Memory B cell (primary cell): ENCODE results near the gene SRSF4.
A peak's percentile ranks its signal among the peaks of the same experiment; 100 is the strongest.

Source experiments
- ATAC-seq: fragments of 150-1000 bp; cut with Tn5 transposase; 2 replicates; pipeline ENCODE4 v1.10.0; 2021; ENCODE audit warnings: low read depth, mild to moderate bottlenecking, moderate library complexity
- DNase-seq, 2 donors: peaks; one replicate each; pipeline ENCODE4 v3.0.0; 2022; ENCODE audit warnings: low spot score in 2 of 2
- H3K27ac Mint-ChIP-seq: one replicate; pipeline ENCODE4 v1.8.0; 2022; ENCODE audit warnings: mild to moderate bottlenecking, moderate library complexity, mixed read lengths
- H3K27me3 Mint-ChIP-seq: one replicate; pipeline ENCODE4 v1.8.0; 2022; ENCODE audit warnings: mixed read lengths
- H3K36me3 Mint-ChIP-seq: one replicate; pipeline ENCODE4 v1.8.0; 2022; ENCODE audit warnings: mild to moderate bottlenecking, mixed read lengths
- H3K4me1 Mint-ChIP-seq: one replicate; pipeline ENCODE4 v1.8.0; 2022; ENCODE audit warnings: mixed read lengths
- H3K4me3 Mint-ChIP-seq: one replicate; pipeline ENCODE4 v1.8.0; 2022; ENCODE audit warnings: mild to moderate bottlenecking, moderate library complexity, mixed read lengths
- H3K9me3 Mint-ChIP-seq: one replicate; pipeline ENCODE4 v1.8.0; 2022; ENCODE audit warnings: mixed read lengths

The SRSF4 gene

GRCh38 chr1:29190718-29191117 lies 9.0 kb upstream of the SRSF4 start:
- no peaks in the 10 kb centered on the region for H3K4me1 Mint-ChIP-seq
- no peaks in the 10 kb centered on the region for H3K9me3 Mint-ChIP-seq
- peaks cover 16% of the 10 kb centered on the region for H3K36me3 Mint-ChIP-seq
- DNase-seq (no peak), ATAC-seq (no peak)
- H3K27me3 Mint-ChIP-seq, result no peaks in the 10 kb centered on the region
- H3K4me3 Mint-ChIP-seq, result no peak overlapping the region
- no peak overlapping the region for H3K27ac Mint-ChIP-seq

- ATAC-seq (no peak), DNase-seq (no peak)
- Mint-ChIP-seq H3K27me3 (no peaks in the 10 kb centered on the region), H3K4me3 (no peak overlapping the region), H3K36me3 (peaks cover 4% of the 10 kb centered on the region), H3K4me1 (no peaks in the 10 kb centered on the region), H3K27ac (no peak overlapping the region), H3K9me3 (no peaks in the 10 kb centered on the region)
Observed at GRCh38 chr1:29186707-29187106, 5.0 kb upstream of the SRSF4 start.

- Mint-ChIP-seq H3K4me1 (no peaks in the 10 kb centered on the region), H3K27ac (no peak overlapping the region), H3K36me3 (peaks cover 4% of the 10 kb centered on the region), H3K27me3 (no peaks in the 10 kb centered on the region), H3K4me3 (no peak overlapping the region), H3K9me3 (no peaks in the 10 kb centered on the region)
- ATAC-seq (no peak), DNase-seq (no peak)
Observed at GRCh38 chr1:29186252-29186651, 4.6 kb upstream of the SRSF4 start.

- no peak for DNase-seq
- H3K27ac Mint-ChIP-seq, result no peak overlapping the region
Observed at GRCh38 chr1:29183287-29183686, 1.6 kb upstream of the SRSF4 start.

GRCh38 chr1:29180497-29181412 lies 945 bp downstream of the SRSF4 start:
- Mint-ChIP-seq H3K27me3 (no peaks in the 10 kb centered on the region), H3K9me3 (no peaks in the 10 kb centered on the region), H3K4me3 (peak overlapping the region; percentile 95), H3K27ac (peak overlapping the region; percentile 97), H3K4me1 (peaks cover 27% of the 10 kb centered on the region), H3K36me3 (peaks cover 9% of the 10 kb centered on the region)
- no peak for DNase-seq
- no peak for ATAC-seq

More at GRCh38 chr1:29183287-29183686, 1.6 kb upstream of the SRSF4 start:
- H3K9me3 Mint-ChIP-seq, result no peaks in the 10 kb centered on the region
- peaks cover 17% of the 10 kb centered on the region for H3K4me1 Mint-ChIP-seq
- peak overlapping the region; percentile 50 for H3K4me3 Mint-ChIP-seq
- no peak for ATAC-seq
- no peaks in the 10 kb centered on the region for H3K27me3 Mint-ChIP-seq
- peaks cover 11% of the 10 kb centered on the region for H3K36me3 Mint-ChIP-seq

- Mint-ChIP-seq H3K36me3 (peaks cover 9% of the 10 kb centered on the region), H3K4me1 (peaks cover 27% of the 10 kb centered on the region), H3K9me3 (no peaks in the 10 kb centered on the region), H3K27me3 (no peaks in the 10 kb centered on the region), H3K4me3 (peak overlapping the region; percentile 95), H3K27ac (peak overlapping the region; percentile 97)
- DNase-seq (no peak), ATAC-seq (no peak)
Observed at GRCh38 chr1:29179641-29180184, 2.0 kb downstream of the SRSF4 start.

- Mint-ChIP-seq H3K27ac (peak overlapping the region; percentile 35), H3K36me3 (peaks cover 12% of the 10 kb centered on the region), H3K4me3 (peak overlapping the region; percentile 4), H3K27me3 (no peaks in the 10 kb centered on the region), H3K4me1 (peaks cover 35% of the 10 kb centered on the region), H3K9me3 (no peaks in the 10 kb centered on the region)
- ATAC-seq (no peak), DNase-seq (no peak)
Observed at GRCh38 chr1:29177022-29177705, 4.5 kb downstream of the SRSF4 start.

GRCh38 chr1:29176576-29176975 lies 5.1 kb downstream of the SRSF4 start:
- Mint-ChIP-seq H3K4me1 (peaks cover 37% of the 10 kb centered on the region), H3K4me3 (no peak overlapping the region), H3K27me3 (no peaks in the 10 kb centered on the region), H3K9me3 (no peaks in the 10 kb centered on the region), H3K36me3 (peaks cover 12% of the 10 kb centered on the region), H3K27ac (peak overlapping the region; percentile 45)
- DNase-seq, result no peak
- no peak for ATAC-seq

GRCh38 chr1:29172415-29172939 lies 9.2 kb downstream of the SRSF4 start:
- ATAC-seq (no peak), DNase-seq (no peak)
- H3K27ac Mint-ChIP-seq, result no peak overlapping the region
- H3K4me1 Mint-ChIP-seq, result peaks cover 37% of the 10 kb centered on the region
- no peak overlapping the region for H3K4me3 Mint-ChIP-seq
- H3K9me3 Mint-ChIP-seq, result no peaks in the 10 kb centered on the region
- H3K36me3 Mint-ChIP-seq, result peaks cover 16% of the 10 kb centered on the region
- no peaks in the 10 kb centered on the region for H3K27me3 Mint-ChIP-seq

GRCh38 chr1:29171521-29171920 lies 10.2 kb downstream of the SRSF4 start:
- H3K27ac Mint-ChIP-seq, result peak overlapping the region; percentile 87
- peaks cover 33% of the 10 kb centered on the region for H3K4me1 Mint-ChIP-seq
- ATAC-seq, result no peak
- no peaks in the 10 kb centered on the region for H3K27me3 Mint-ChIP-seq
- H3K36me3 Mint-ChIP-seq, result peaks cover 21% of the 10 kb centered on the region
- DNase-seq, result no peak
- peak overlapping the region; percentile 49 for H3K4me3 Mint-ChIP-seq
- H3K9me3 Mint-ChIP-seq, result no peaks in the 10 kb centered on the region

- Mint-ChIP-seq H3K4me3 (peak overlapping the region; percentile 49), H3K9me3 (no peaks in the 10 kb centered on the region), H3K27ac (peak overlapping the region; percentile 87), H3K36me3 (peaks cover 22% of the 10 kb centered on the region), H3K27me3 (no peaks in the 10 kb centered on the region), H3K4me1 (peaks cover 31% of the 10 kb centered on the region)
- no peak for DNase-seq
- ATAC-seq, result peak; percentile 73
Observed at GRCh38 chr1:29171089-29171488, 10.6 kb downstream of the SRSF4 start.

GRCh38 chr1:29169976-29170375 lies 11.7 kb downstream of the SRSF4 start:
- no peaks in the 10 kb centered on the region for H3K9me3 Mint-ChIP-seq
- H3K27ac Mint-ChIP-seq, result peak overlapping the region; percentile 87
- peak overlapping the region; percentile 33 for H3K4me3 Mint-ChIP-seq
- ATAC-seq (no peak), DNase-seq (no peak)
- peaks cover 32% of the 10 kb centered on the region for H3K36me3 Mint-ChIP-seq
- H3K27me3 Mint-ChIP-seq, result no peaks in the 10 kb centered on the region
- H3K4me1 Mint-ChIP-seq, result peaks cover 35% of the 10 kb centered on the region

GRCh38 chr1:29167904-29168303 lies 13.8 kb downstream of the SRSF4 start:
- ATAC-seq (no peak), DNase-seq (no peak)
- no peak overlapping the region for H3K27ac Mint-ChIP-seq
- H3K4me3 Mint-ChIP-seq, result no peak overlapping the region
- H3K27me3 Mint-ChIP-seq, result no peaks in the 10 kb centered on the region
- H3K36me3 Mint-ChIP-seq, result peaks cover 34% of the 10 kb centered on the region
- H3K9me3 Mint-ChIP-seq, result no peaks in the 10 kb centered on the region
- H3K4me1 Mint-ChIP-seq, result peaks cover 34% of the 10 kb centered on the region

- Mint-ChIP-seq H3K9me3 (no peaks in the 10 kb centered on the region), H3K27me3 (no peaks in the 10 kb centered on the region), H3K27ac (no peak overlapping the region), H3K36me3 (peaks cover 36% of the 10 kb centered on the region), H3K4me3 (no peak overlapping the region), H3K4me1 (peaks cover 25% of the 10 kb centered on the region)
- ATAC-seq (no peak), DNase-seq (no peak)
Observed at GRCh38 chr1:29166291-29166878, 15.3 kb downstream of the SRSF4 start.
